GM21390 (cell line): ENCODE measurements around the gene APLP1.
A peak's percentile ranks its signal among the peaks of the same experiment; 100 is the strongest.
"Not testable (repeated sequence)": the region's sequence is repeated elsewhere in the genome, so short reads cannot be mapped to it uniquely, and the experiment has no call there.

Source experiments
- ATAC-seq: cut with Tn5 transposase; IDR thresholded peaks from one replicate; pipeline ENCODE4 v1.9.1; 2021; ENCODE audit not compliant: unreplicated experiment

Gene APLP1

DNA sequence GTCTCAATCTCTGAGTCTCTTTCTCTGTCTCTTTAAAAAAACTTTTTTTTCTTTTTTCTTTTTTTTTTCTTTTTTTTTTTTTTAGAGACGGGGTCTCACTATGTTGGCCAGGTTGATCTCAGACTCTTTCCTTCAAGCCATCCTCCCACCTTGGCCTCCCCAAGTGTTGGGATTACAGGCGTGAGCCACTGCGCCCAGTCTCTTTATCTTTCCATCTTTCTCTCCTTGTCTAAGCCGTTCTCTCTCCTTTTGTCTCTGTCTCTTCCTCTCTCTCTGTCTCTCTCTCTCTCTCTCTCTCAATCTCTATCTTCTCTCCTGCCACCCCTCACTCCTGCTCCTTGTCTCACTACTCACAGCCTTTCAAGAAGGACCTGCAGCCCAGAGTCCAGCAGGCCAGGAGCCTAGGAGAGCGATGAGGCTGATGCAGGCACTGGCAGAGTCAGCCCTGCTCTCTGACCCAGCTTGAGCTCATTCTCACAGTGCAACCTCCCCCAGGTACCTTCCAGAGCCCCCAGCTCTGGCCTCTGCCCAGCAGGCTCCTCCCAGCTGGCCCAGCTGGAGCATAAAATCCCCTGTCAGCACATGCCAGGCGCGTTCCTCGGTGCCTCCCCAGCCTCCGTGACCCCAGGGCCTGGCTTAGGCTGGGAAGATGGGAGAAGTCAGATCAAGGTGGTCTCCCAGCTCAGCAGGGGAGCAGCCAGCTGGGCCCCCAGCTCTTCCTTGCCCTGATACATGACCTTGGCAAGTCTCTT lies 16.2 kb upstream of the APLP1 start, which contains the start of gene NPHS1:
Gene NPHS1, minus strand, starts transcription at position 476 of the 752 bp plus-strand sequence. CDS start 667 bp downstream, outside the sequence.
- ATAC-seq, result no peak

DNA sequence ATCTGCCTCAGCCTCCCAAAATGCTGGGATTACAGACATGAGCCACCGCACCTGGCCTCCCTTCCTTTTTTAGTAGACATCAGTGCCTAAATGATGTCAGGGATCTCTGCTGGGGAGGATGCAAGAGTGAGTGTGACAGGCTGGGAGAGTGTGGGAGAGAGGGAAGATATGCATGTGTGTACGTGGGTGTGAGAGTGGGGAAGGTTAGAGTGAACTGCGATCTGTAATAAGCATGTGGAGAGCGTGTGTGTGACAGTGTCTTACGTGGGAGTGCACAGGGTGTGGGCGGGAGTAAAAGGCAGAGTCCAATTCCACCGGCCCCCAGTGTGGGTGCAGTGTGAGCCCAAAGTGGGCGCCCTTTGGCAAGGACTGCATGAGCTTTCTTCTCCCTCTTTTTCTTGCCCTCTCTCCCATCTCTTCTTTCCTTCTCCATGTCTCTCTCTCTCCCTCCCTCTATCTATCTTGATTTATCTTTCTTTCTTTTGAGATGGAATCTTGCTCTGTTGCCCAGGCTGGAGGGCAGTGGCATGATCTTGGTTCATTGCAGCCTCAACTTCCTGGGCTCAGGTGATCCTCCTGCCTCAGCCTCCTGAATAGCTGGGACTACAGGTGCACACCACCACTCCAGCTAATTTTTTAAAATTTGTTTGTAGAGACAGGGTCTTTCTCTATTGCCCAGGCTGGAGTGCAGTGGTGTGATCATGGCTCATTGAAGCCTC lies 15.2 kb upstream of the APLP1 start:
- no peak for ATAC-seq

DNA sequence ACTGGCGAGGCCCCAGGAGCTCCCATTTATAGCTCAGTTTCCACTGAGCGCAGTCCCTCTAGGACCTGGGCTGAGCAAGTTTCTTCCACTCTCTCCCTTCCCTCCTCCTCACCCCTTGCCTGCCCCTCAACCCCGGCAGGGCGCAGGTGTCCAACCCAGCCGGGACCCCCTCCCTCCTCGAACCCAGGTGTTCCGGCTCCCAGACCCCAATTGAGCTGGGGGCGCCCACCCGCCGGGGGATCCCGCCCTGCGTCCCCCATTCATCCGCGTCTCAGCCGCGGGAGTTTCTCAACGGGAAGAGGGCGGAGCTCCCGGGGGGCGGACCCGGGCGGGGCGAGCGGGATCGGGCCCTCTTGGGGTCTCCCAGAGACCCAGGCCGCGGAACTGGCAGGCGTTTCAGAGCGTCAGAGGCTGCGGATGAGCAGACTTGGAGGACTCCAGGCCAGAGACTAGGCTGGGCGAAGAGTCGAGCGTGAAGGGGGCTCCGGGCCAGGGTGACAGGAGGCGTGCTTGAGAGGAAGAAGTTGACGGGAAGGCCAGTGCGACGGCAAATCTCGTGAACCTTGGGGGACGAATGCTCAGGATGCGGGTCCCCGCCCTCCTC lies 11.7 kb upstream of the APLP1 start, which contains the start of gene KIRREL2:
Gene KIRREL2, plus strand, starts transcription at position 366 of the 604 bp plus-strand sequence. Its CDS starts 209 bp downstream, at position 575.
- ATAC-seq, result no peak

DNA sequence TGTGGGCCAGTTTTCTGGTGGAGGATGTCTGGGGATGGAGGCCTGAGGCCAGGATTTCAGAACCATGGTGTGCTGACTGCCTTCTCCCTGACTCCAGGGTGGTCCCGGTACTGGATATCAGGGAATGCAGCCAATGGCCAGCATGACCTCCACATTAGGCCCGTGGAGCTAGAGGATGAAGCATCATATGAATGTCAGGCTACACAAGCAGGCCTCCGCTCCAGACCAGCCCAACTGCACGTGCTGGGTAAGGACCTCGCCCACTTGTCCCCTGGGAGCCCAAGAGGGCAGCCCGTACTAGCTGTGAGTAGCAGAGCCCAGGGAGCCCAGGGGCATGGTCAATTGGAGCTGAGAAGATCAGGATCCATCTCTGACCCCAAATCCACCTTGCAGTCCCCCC lies 10.1 kb upstream of the APLP1 start:
- ATAC-seq, result no peak

DNA sequence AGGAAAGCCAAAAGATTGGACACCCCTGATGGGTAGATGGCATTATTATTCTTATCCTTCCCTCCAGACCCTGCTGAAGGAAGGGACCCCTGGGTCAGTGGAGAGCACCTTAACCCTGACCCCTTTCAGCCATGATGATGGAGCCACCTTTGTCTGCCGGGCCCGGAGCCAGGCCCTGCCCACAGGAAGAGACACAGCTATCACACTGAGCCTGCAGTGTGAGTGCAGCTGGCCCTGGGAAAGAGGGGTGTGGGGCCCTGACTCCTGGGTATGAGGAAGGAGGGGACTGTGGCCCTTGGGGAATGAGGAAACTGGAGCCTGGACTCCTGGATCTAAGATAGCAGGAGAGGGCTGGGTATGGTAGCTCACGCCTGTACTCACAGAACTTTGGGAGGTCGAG lies 9.0 kb upstream of the APLP1 start:
- ATAC-seq, result no peak

DNA sequence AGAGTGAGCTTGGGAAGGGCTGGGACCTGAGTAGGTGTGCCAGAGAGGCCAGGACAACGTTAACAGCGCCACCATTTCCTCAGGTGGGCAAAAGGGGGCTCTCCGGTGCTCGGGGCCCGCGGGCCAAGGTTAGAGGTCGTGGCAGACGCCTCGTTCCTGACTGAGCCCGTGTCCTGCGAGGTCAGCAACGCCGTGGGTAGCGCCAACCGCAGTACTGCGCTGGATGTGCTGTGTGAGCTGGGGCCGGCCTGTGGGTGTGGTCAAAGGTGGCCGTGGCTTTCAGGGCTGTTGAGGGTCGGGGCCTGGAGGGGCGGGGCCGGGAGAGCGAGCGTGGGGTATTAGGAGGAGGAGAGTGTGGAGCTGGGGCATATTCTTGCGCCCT lies 7.9 kb upstream of the APLP1 start:
- ATAC-seq, result no peak

DNA sequence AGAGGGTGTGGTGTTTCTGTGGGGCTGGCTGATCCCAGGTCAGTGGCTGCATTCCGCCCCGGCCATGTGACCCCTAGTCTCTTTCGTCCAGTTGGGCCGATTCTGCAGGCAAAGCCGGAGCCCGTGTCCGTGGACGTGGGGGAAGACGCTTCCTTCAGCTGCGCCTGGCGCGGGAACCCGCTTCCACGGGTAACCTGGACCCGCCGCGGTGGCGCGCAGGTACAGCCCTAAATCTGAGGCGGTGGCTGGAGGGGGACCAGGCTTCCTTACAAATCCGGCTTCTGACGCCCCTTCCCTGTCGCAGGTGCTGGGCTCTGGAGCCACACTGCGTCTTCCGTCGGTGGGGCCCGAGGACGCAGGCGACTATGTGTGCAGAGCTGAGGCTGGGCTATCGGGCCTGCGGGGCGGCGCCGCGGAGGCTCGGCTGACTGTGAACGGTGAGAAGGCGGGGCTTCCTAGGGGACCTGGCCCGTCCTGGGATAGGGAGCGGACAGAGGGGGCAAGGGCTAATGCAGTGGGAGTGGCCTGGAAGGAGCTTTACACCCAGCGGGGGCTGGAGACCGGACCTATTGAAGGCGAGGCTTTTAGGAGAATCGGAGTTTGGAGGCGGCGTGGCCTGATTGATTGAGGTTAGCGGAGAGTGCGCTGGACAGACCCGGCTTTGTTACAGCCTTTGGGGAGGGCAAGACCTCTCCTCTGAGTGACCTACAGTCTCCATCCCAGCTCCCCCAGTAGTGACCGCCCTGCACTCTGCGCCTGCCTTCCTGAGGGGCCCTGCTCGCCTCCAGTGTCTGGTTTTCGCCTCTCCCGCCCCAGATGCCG lies 7.3 kb upstream of the APLP1 start:
- ATAC-seq, result no peak

DNA sequence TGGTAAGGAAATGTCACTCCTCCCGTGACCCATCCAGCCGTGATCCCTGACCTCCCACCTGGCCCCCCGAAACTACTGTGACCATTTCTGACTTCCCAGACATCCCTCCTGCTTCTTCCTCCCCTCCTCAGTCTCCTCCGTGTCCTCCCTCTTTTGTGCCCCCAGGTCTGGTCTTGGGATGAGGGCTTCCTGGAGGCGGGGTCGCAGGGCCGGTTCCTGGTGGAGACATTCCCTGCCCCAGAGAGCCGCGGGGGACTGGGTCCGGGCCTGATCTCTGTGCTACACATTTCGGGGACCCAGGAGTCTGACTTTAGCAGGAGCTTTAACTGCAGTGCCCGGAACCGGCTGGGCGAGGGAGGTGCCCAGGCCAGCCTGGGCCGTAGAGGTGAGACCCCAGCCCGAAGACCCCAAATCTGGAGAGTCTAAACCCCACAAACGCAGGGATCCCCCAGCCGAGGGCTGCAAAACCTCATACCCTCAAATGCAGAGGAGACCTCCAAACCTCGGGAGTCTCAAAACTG lies 6.7 kb upstream of the APLP1 start:
- ATAC-seq, result no peak

DNA sequence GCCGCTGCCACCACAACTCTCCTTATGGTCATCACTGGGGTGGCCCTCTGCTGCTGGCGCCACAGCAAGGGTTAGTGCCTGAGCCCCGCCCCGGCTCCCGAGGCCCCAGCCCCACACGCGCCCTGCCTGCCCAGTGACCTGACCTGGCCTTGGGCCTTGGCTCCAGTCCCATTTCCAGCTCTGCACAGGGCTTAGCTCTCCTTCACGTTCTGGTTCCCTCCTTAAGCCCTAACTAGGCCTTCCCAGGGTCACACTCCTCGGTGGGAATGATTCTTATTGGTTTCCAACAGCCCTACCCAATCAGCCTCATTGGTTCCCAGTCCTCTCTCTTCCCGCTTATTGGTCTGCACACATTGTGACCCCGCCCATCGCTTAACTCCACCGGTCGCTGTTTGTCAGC lies 5.8 kb upstream of the APLP1 start:
- ATAC-seq, result no peak

DNA sequence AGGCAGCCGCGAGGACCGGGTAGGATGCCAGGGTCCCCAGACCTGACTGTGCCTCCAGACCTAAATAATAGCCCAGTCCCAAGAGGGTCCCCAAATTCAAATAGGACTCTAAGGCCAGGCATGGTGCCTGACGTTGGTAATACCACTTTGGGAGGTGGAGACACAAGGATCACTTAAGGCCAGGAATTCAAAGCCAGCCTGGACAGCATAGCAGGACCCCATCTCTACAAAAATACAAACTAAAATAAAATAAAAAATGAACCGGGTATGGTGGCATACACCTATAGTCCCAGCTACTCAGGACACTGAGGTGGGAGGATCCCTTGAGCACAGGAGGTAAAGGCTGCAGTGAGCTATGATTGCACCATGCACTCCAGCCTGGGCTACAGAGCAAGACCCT lies 5.4 kb upstream of the APLP1 start:
- ATAC-seq, result no peak

DNA sequence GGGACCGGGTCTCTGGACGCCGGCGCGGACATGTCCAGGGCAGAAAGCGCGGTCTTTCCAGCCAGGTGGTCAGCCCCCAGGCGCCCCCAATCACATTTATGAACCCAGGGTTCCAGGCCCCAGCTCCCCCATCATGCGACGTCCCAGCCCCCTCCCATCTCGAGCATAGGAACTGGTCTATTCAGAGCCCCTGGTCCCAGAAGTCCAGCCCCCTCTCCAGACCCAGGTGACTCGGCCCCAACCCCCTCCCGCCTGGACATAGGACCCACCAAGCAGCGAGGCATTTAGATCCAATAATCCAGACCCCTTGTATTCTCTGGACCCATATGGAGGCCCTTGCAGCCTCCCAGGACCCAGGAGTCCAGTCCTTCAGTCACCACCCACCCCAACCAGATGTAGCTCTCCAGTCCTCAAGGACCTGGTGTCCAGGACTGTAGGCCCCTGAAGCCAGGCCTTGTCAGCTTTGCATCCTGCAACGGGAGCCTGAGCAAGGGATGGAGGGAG lies 501 bp downstream of the APLP1 start:
- ATAC-seq, result no peak

DNA sequence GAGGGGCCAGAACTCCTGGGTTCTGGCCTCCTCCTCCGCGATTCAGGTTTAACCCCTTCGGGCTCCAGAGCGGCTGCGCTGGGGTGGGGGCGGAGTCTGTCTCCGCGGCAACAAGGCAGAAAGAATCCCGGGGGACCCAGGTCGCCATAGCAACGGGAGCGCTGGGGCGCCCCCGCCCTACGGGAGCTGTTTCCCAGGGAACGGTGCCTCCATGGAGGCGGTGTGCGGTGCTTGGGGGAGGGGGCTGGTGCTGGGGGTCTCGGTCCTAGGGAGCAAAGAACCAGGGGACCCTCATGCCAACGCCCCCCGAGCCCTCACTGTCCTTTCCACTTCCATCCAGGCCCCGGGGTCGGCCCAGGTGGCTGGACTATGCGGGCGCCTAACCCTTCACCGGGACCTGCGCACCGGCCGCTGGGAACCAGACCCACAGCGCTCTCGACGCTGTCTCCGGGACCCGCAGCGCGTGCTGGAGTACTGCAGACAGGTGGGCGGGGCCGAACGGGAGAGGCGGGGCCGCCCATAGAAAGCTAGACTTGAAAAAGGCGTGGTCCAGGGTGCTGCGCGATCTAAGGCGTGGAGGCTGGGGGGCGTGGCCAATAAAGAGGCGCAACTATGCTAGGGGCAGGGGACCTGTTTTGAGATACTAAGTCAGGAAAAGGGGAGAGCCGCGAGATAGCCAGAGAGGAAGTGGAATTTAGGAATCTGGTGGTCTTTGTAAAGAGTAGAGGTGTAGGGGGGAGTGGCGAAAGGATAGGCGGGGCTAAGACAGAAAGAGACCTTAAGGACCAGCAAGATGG lies 1.2 kb downstream of the APLP1 start:
- peak; percentile 69 for ATAC-seq

DNA sequence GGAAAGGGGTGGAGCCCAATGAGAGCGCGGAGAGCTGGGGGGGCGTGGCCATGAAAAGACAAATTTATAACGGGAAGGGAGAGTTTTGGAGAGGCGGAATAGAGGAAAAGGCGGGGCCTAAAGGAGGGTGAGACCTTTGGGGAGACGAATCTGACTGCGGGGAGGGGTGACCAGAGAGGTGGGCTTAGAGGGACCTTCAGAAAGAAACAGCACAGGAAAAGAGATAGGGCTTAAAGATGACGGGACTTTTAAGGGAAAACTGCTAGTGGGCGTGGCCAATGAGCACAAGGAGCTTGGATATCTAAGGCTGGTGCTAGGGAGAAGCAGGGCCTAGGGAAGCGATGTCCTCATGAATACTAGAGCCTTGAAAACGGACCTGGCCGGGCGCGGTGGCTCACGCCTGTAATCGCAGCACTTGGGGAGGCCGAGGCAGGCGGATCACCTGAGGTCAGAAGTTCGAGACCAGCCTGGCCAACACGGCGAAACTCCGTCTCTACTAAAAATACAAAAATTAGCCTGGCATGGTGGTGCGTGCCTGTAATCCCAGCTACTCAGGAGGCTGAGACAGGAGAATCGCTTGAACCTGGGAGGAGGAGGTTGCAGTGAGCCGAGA lies 1.9 kb downstream of the APLP1 start:
- not testable (repeated sequence) for ATAC-seq

DNA sequence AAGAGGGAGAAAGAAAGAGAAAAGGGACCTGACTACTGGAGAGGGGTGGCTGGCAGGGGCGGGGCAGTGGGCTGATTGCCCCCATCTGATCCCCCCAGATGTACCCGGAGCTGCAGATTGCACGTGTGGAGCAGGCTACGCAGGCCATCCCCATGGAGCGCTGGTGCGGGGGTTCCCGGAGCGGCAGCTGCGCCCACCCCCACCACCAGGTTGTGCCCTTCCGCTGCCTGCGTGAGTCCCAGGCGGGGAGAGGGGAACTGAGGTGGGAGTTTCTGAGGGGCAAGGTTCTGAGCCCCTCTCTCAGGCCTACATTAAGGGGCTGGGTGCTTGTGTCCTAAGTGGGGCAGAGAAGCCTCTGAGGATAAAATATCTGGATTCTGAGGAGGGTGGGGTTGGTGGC lies 2.4 kb downstream of the APLP1 start:
- ATAC-seq, result no peak

DNA sequence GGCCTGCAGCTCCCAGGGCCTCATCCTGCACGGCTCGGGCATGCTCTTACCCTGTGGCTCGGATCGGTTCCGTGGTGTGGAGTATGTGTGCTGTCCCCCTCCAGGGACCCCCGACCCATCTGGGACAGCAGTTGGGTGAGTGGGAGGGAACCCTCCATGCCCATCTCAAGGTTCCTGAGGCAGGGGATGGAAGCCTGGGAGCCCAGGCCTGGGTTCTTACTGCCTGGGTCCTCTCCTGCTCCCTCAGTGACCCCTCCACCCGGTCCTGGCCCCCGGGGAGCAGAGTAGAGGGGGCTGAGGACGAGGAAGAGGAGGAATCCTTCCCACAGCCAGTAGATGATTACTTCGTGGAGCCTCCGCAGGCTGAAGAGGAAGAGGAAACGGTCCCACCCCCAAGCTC lies 3.2 kb downstream of the APLP1 start:
- no peak for ATAC-seq

DNA sequence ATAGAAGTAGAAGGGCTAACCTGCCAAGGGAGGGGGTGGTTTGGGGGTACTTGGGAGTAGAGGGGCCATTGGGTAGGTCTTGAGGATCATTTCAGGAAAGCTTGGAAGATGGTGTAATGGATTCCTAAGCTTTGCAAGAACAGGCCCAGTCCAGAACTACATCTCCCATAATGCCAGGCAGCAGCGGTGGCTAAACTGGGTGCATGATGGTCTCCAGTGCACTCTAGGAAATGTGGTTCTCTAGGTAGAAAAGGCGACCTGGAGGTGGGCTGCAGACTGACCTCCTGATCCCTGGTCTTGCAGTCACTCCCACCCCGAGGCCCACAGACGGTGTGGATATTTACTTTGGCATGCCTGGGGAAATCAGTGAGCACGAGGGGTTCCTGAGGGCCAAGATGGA lies 3.8 kb downstream of the APLP1 start:
- ATAC-seq, result no peak

DNA sequence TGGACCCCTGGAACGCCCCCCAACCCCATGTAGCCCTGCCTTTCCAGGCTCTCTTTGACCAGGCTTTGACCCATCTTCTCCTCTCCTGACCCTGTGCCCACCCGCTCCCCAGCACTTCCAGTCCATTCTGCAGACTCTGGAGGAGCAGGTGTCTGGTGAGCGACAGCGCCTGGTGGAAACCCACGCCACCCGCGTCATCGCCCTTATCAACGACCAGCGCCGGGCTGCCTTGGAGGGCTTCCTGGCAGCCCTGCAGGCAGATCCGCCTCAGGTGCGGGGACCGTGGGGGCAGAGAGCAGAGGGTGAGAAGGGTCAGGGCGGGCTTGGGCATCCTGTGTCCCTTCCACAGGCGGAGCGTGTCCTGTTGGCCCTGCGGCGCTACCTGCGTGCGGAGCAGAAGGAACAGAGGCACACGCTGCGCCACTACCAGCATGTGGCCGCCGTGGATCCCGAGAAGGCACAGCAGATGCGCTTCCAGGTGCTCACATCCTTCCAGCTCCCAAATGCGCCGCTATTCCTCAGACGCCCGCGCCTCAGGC lies 6.1 kb downstream of the APLP1 start:
- ATAC-seq, result no peak

DNA sequence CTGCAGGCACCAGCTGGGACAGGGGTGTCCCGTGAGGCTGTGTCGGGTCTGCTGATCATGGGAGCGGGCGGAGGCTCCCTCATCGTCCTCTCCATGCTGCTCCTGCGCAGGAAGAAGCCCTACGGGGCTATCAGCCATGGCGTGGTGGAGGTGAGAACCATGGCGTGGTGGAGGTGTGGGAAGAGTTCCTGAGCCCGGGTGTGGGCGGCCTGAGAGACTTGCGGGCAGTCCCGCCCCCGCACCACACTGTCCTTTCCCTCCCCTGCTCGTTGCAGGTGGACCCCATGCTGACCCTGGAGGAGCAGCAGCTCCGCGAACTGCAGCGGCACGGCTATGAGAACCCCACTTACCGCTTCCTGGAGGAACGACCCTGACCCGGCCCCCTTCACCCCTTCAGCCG lies 10.7 kb downstream of the APLP1 start:
- ATAC-seq, result no peak

DNA sequence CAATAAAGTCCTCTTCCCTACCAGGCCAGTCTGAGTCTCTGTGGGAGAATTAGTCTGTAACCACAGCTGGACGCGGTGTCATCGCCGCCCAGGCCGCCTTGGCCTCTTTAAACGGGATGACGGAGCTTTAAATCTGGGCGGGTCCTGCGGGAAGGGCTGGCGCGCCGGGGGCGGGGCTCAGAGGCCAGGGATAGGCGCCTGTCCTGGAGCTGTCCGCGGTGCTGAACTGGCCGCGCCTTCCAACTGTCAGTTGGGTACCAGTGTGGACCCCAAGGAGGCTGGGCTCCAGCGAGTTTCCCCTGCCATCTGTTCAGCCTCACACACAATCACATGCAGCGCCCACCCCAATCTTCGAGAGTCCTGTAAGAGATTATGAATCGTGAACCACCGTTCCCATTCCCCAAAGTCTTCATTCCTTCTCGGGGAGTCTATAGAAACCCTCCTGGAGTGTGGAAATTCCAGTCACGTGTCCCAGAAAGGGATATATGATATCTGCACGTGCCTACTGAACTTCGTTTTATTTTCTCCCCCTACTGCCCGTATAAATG lies 11.5 kb downstream of the APLP1 start:
- ATAC-seq, result no peak
